ENCODE results near the gene MROH8.

DNA sequence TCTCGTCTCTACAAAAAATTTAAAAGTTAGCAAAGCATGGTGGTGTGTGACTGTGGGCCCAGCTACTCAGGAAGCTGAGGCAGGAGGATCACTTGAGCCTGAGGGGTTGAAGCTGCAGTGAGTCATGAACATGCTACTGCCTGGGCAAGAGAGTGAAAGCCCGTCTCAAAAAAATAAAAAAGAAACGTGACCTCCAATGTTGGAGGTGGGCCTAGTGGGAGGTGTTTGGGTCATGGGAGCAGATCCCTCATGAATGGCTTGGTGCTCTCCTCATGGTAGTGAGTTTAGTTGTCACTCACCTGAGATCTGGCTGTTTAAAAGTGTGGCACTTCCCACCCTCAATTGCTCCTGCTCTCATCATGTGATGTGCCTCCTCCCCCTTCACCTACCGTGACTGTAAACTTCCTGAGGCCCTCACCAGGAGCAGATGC, 107.9 kb downstream of the MROH8 start:
- no peak for TF ChIP-seq POLR2A (IDR thresholded peaks at IDR 0.05)
- TF ChIP-seq, protein P1, sequence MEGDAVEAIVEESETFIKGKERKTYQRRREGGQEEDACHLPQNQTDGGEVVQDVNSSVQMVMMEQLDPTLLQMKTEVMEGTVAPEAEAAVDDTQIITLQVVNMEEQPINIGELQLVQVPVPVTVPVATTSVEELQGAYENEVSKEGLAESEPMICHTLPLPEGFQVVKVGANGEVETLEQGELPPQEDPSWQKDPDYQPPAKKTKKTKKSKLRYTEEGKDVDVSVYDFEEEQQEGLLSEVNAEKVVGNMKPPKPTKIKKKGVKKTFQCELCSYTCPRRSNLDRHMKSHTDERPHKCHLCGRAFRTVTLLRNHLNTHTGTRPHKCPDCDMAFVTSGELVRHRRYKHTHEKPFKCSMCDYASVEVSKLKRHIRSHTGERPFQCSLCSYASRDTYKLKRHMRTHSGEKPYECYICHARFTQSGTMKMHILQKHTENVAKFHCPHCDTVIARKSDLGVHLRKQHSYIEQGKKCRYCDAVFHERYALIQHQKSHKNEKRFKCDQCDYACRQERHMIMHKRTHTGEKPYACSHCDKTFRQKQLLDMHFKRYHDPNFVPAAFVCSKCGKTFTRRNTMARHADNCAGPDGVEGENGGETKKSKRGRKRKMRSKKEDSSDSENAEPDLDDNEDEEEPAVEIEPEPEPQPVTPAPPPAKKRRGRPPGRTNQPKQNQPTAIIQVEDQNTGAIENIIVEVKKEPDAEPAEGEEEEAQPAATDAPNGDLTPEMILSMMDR (IDR thresholded peaks at IDR 0.05) = no peak
